Measurements from ENCODE around the gene ANKRD60. TPM values are rescaled to one million over a fixed set of nuclear protein-coding genes. Genes with fewer than 3 reads are reported as not detected.

The ANKRD60 gene, protein sequence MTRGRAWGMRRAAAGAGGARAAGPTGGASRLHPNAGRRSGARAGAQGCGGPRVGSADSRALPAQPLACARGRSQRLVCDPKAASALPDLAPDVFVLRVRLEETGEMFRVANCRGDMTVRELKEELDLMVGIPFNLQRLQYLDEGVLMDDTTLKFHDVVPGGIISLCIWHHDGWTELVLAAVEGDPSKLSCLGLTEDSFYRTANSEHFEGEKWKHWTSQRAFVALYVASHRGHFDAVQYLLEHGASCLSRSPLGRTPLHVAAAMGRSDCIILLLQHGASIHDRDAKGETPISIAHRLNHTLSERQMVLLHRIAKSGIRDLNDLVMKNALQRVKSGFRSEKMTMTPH
- not detected for total RNA-seq

DNA sequence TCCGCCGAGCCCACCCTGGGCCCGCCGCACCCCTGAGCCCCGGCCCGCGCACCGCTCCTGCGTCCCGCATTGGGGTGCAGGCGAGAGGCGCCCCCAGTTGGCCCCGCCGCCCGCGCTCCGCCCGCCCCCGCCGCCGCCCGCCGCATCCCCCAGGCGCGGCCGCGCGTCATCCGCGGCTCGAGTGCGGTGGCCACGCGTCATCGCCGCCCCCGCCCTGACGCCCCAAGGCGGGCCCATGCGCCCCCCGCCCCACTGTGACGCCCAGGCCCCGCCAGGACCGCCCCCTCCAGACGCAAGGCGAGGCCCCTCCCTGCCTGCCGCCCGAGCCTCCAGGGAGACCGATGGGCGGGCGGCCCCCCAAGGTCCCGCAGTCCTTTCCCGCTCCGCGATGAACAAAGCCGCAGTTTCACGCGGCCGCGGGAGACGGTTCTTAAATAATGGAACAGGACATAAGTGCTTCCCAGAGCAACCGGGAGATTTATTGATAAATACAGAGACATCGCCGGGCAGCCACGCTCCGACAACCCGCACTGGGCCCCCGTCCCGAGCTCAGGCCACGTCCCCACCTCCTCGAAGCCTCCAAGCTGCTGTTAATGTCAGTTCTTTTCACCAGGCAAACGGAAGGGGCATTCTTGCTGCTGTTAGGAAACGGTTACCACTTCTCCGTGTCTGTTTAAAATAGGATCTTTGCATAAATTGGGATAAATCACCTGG is at the start of gene ANKRD60:
Gene ANKRD60 (minus strand): TSS at position 170 of the 714 bp plus-strand sequence. CDS start 0 bp downstream, at position 170.
- DNase-seq (ENCODE audit: low spot score), result no peak

DNA sequence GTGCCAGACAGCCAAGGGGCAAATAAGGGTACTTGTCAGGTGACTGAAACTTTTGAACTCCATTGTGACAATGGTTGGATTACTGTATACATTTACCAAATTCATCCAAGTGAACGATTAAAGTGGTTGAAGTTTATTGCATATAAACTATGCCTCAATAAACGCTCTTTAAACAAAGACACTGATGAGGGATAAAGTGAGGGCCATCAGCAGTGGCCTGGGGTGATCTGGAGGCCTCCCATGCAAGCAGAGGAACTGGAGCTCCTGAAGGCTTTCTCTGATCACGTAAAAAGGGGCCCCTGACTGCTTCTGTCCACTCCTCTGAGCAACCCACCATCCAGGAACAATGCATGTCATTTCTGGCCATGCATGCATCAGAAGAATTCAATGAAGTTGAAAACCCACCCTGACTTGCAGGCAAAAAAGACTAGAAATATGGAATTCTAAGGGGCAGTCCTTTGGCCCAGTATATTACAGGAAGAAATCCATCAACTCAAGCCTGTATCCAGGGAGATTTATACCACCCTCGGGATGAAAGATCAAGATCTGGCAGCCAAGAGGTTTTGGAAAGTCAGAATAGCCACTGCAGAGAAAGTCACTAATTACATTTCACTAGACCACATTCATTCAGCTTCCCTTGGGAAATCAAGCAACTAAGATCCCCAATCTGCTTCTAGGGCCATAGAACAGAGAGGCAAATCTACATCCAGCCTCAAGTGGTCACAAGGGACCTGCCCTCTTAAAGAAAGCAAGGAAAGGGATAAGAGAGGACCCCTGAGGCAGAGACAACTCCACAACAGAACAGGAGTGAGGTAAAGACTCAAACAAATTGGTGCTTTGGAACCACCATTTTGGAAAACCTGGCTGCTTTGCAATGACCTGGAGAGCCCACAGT is 49.4 kb upstream of the ANKRD60 start:
- no peak for DNase-seq (ENCODE audit: low spot score)

DNA sequence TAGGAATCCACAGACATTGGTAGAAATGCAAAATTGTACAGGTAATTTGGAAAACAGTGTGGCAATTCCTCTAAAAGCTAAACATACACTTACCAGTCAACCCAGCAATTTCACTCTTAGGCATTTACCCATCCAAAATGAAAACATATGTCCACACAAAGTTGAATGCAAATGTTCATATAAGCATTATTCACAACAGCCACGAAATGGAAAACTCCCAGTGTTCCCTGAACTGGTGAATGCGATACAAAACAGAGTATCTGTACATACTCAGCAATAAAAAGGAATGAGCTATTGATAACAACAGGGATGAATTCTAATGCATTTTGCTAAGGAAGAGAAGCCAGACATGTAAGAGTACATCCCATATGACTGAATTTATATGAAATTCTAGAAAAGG is 48.7 kb upstream of the ANKRD60 start:
- DNase-seq (ENCODE audit: low spot score), result no peak

DNA sequence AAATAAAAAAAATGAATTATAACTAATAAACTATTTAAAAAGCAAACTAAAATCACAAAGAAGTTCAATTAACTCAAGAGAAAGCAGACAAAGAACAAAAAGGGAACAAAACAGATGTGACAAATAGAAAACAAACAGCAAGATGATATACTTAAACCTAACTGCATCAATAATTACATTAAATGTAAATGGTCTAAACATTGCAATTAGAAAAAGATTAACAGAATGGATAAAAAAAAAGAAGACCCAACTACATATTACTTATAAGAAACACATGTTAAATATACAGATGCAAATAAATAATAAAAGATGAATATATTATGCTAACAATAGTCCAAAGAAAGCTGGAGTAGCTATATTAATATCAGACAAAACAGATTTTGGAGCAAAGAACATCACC is 45.9 kb upstream of the ANKRD60 start:
- no peak for DNase-seq (ENCODE audit: low spot score)

DNA sequence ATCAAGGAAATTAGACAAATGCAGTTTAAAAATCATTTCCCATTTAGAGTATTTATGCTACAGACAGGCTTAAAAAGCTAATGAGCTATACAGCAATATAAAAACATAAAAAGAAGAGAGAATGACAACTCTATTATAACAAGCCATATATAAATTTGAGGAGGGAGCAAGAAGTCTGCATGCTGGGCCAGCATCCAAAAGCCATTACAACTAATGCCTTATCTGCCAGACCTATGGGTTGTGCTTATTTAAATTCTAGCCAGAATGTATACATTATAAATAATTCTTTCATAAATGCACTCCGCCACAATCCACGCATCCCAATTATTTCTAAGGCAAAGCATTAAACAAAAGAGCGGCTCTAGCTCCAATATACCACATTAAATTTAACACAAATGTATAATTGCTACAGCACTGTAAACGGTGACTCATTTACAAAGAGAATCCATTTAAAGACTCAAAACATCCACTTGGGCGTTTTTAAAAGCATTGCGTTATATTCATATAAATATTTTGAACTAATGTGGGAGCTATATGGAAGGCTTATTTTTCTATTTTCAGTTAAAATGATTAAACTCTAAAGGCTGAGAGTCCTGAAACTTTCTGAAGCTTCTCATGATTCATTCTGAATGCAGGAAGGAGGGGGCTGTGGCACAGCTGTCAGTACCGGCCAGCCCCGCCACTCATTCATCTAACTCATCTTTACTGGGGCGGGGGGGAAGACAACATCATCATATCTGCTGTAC is 43.3 kb upstream of the ANKRD60 start:
- no peak for DNase-seq (ENCODE audit: low spot score)

DNA sequence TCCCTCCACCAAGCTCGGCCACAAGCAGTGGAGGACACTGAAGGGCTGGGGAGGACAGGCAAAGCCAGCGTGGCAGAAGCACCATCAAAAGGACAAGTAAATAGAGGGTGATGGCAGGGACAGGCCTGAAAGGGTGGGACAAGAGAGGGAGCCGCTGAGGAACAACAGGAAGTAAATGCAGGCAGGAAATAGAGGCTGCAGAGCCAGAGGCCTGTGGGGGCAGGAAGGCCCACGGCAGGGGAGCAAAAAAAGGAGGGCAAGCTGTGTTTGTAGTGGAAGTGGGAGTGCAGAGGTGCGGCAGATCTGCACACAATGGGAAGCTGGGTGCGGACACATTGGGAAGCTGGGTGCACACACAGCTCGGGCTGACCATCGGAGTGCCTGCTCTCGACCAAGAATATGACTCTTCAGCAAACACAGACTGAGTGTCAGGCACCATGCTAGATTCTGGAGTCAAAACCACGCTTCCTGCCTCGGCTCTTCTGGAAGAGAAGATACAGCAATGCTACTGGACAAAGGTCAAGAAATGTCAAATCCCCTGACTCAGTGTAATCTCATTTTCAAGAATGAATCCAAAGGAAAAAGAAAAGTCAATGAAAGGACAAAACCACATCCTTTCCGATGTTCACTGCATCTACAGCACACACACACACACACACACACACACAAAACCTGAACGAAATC is 40.6 kb upstream of the ANKRD60 start:
- DNase-seq (ENCODE audit: low spot score), result no peak

DNA sequence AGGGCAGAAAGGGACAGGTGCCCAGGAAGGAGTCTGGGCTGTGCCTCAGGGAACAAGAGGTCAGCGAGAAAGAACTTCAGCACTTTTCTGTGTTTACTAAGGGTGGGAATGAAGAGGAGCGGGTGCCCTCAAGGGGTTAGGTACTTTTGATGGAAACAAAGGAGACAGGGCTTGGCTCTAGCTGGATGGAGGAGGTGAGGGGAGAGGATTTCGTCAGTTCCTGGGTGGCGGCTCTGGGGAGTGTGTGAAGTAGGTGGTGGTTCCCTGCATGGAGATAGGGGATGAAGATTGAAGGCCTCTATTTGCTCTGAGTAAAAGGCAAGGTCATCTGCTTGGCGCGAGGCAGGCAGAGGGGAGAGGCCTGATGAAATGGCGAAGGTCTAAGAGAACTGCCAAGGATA is 40.0 kb upstream of the ANKRD60 start:
- no peak for DNase-seq (ENCODE audit: low spot score)

DNA sequence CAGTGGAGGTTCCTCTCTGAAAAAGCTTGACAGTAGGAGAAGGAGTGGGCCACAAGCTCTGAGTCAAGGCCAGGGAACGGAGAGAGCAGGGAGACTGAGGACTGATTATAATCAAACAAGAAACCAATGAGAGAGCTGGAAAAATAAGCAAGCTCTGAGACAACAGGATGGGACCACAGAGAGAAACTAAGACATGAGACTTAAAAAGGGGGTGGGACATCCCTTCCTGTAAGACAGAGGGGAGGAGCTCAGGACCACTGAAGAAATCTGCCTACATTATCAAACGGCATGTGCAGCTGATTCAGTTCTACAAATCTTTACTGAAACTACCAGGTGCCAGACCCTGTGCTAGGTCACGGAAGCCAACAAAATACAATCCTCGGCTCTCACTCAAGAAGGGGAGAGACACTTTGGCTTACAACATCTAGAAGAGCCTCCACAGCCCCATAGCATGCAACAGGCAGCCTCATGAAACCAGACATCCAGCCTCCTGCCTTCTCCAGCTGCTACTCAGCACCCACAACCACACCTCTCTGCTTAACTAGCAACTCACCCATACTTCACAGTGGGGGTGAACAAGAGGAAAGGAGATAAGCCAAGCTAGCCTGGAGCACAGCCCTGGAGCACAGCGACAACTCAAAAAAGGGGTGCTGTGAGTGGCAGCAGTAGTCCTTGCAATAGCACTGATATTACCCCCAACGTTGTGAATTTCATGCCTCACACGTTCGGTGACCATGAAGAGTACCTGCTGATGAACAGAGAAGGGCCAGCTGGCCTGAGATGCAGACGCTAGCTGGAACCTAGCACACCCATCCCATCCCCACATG is 39.1 kb upstream of the ANKRD60 start:
- DNase-seq (ENCODE audit: low spot score), result no peak

DNA sequence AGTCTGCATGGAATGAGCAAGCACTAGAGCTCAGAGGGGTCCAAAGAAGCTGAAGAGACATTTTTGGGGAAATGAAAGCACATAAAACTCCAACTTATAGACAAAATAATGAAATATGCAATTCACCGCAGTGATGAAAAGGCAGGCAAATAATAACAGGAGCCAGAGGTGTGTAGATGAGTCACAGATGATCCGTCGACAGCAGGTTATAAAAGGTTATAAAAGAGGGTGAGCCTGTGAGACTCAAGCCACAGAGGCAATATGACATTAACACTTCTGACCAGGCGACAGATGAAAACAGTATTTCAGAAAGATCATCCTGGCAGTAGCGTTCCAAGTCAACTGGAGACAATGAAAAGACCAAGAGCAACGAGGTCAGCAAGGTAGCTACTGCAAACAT is 35.8 kb upstream of the ANKRD60 start:
- DNase-seq (ENCODE audit: low spot score), result no peak

DNA sequence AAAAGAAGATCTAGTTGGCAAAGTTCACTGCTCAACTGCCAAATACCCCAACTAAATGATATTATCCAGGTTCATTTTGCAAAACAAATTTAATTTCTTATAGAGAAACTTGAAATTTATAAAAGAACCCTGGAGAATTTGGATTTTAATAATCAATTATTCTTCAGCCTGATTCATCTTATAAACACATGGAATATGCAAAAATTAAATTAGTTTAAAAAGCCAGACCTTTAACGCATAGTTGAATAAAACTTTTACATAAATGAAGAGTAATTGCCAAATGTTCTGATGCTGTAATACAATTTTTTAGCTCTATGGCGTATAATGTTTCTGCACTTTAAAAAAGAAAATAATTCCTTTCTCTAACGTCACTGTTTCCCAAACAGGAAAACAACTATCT is 33.2 kb upstream of the ANKRD60 start:
- DNase-seq (ENCODE audit: low spot score), result no peak

DNA sequence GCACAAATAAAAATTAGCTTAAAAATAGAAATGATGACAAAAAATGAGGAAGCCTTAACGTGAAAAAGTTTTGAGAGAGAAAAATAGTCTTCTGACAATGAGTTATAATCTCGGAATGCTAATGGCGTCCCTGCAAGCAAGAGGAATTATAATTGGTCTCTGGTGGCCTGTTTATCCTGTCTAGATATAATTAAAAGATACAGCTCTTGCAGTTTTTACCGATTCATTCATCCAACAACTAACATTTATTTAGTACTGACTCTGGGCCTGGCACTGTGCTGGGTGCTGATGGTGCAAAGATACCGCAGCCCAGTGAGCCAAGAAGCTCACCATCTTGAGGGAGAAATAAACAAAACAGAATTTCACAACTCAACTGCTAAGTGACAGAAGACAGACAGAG is 31.6 kb upstream of the ANKRD60 start:
- no peak for DNase-seq (ENCODE audit: low spot score)

DNA sequence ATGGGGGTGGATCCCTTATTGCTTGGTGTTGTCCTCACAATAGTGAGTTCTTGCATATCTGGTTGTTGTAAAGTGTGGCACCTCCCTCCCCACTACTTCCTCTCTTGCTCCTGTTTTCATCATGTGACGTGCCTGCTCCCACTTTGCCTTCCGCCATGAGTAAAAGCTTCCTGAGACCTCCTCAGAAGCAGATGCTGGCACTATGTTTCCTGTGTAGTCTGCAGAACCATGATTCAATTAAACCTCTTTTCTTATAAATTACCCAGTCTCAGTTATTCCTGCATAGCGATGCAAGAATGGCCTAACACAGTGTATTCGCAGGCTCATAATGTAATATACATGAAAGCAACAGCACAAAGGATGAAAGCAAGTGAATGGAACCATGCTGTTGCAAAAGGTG is 28.4 kb upstream of the ANKRD60 start:
- DNase-seq (ENCODE audit: low spot score), result no peak

DNA sequence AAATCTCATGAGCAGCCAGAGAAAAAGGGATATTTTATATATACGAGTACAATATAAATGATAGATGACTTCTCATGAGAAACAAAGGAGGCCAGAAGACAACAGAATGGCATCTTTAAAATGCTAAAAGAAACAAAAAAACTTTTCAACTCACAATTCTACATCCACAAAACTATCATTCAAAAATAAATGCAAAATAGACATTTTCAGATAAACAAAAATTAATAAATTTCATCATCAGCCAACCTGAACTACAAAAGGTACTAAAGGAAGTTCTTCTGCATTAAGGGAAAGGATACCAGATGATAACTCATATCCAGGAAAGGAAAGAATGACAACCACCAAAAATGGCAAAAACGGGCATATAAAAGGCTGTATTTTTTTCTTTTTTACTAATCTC is 27.9 kb upstream of the ANKRD60 start:
- DNase-seq (ENCODE audit: low spot score), result no peak

DNA sequence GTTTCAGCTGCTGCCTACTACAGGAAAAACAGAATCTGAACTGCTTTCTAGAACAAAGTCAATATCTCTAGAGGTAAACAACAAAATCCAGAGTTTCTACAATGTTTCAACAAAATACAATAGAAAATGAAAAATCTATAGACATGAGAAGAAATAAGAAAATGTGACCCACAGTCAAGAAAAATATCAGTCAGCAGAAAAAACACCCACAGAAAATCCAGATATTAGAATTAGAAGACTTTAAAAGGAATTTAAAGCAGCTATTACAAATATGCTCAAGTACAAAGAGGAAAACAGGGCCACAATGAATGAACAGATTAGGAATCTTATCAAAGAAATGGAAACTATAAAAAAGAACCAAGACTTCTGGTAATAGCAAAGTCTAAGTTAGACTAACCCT is 26.4 kb upstream of the ANKRD60 start:
- no peak for DNase-seq (ENCODE audit: low spot score)

DNA sequence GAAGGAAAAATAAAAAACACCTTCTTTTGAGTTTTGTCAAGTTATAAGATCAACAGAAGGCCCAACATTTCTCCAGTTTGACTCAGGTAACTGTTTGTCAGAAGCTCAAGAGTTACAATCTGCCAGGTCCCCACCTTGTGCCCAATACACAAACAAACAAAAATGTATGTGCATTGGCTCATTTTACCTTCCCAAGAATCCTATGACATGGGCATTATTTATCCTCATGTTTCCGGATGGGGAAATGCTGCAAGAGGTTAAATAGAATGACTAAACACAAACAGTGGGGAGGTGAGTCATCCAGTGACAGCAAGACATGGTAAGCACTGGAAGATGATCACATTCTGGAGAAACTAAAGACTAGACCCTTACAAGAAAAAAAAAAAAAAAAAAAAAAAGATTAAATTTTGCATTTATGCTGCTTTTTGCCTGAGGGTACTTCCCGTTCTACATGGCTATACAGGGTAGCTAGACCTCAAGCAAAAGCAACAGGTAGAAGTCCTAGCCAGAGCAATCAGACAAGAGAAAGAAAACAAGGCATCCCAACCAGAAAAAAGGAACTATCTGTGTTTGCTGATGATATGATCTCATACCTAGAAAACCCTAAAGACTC is 23.6 kb upstream of the ANKRD60 start:
- no peak for DNase-seq (ENCODE audit: low spot score)

DNA sequence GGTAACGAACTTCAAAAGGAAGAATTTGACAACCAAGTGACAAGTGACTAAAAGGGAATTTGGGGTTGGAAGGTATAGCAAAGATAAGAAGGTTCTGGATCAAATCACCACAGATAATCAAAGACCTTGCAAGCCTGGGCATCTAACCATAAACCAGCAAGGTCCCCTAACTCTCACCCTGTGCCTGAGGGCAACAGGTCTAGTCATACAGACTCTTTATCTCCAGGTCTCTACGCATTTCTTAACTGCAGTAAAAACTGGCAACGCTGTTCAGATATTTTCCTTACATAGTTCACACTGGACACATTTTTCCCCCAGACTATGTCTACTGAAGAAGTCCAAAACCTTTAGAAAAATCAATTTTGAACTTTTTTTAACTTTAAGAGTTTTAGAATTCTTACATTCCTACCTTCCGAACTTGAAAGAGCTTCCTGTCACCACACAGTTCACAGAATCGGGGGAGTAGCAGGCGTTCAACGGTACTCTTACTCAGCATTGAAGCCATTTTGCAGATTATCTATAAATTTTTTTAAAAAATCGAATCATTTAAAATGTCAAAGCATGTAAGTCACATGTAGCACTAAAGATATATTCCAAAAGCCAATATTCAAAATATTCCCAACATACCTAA is 23.0 kb upstream of the ANKRD60 start:
- DNase-seq (ENCODE audit: low spot score), result no peak

DNA sequence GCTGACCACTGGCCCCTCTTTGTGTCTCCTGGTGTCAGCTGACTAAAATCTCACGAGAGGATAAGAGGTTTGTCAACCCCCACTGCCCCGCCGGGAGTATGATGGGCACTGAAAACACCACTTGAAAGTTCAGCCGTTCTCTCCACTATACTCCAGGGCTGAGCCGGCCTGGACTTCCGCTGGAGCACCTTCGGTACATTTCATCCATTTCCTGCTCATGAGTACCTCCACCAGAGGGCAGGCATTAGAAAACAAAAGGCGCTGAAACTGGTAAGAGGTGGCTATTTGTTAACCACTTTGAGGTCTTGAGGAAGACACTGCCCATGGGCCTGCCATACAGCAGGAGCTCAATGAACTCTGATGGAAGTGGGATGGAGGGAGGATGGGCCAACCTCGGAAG is 17.9 kb upstream of the ANKRD60 start:
- no peak for DNase-seq (ENCODE audit: low spot score)

DNA sequence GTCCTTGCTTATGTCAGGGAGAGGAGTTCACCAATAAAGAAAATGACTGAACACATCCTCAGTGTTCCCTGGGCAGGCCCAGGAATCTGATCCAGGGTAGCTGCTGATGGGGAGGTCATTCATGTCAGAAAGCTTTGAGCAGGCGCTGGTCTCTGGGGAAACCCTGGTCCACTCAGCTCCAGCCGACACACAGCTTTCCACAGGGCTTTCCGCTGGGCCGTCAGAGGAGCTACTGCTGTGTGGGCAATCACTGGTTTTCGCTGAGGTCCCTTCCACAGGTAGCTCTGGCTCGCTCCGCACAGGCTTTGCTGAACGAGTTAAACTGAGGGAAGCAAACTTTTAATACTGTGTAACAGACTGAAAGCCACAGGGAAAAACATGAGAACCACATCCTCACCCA is 17.5 kb upstream of the ANKRD60 start:
- DNase-seq (ENCODE audit: low spot score), result no peak

DNA sequence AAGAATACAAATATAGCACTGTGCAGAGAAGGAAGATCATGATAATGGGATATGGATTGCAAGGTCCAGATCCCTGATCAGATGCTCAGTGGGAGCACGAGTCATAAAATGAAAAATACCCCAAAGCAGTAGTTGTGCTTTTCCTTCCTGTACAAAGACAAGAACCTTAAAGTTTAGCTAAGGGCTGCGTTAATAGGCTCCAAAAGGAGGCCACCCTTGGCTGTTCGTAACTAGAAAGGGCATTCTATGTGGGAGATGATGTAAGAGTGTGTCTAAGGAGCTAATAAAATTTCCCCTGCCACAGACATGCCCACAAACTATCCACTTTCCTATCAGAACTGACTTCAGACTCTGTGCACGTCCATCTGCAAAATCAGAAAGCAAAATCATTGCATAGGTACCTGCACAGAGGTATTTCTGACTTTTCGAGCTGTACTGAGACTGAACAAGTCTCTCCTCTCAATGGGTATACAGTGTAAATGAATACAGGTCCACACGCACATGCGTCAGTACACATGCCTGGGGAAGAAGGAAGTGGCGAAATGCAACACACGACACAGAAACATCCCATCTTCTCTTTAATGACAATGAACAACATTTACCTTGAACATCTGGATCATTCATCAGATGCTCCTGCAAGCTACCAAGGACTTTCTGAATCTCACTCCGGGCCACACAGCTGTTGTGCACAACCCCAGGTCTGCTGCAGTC is 16.9 kb upstream of the ANKRD60 start:
- no peak for DNase-seq (ENCODE audit: low spot score)
